Muscle layer of duodenum (tissue), 2 donors: ENCODE data around the gene SLX4IP.

Experiments used
- H3K27ac ChIP-seq: one replicate; pipeline ENCODE4 v1.7.0; 2013; ENCODE audit warnings: mild to moderate bottlenecking, low read length
- H3K27me3 ChIP-seq: one replicate; pipeline ENCODE4 v1.7.0; 2013; ENCODE audit warnings: low read depth, mild to moderate bottlenecking, control low read depth, low read length
- H3K36me3 ChIP-seq, 2 donors: one replicate each; pipeline ENCODE4 v1.7.0; 2013; ENCODE audit warnings: low read length in 2 of 2, control low read depth in 1 of 2, mild to moderate bottlenecking in 1 of 2; ENCODE audit not compliant: insufficient read depth in 2 of 2, control insufficient read depth in 1 of 2
- H3K4me1 ChIP-seq, 2 donors: one replicate each; pipeline ENCODE4 v1.7.0; 2013; ENCODE audit warnings: low read length in 2 of 2, mild to moderate bottlenecking in 2 of 2, control low read depth in 1 of 2, moderate library complexity in 1 of 2; ENCODE audit not compliant: insufficient read depth in 2 of 2, control insufficient read depth in 1 of 2
- H3K4me3 ChIP-seq, 2 donors: one replicate each; pipeline ENCODE4 v1.7.0; 2013; ENCODE audit warnings: low read length in 2 of 2, low read depth in 1 of 2, mild to moderate bottlenecking in 1 of 2
- H3K9me3 ChIP-seq, 2 donors: one replicate each; pipeline ENCODE4 v1.7.0; 2013; ENCODE audit warnings: low read length in 2 of 2, control low read depth in 1 of 2, mild to moderate bottlenecking in 1 of 2; ENCODE audit not compliant: control insufficient read depth in 1 of 2
- donor health status: healthy.

Gene SLX4IP

GRCh38 chr20:10658051-10658823 is 223.1 kb downstream of the SLX4IP start:
- Histone ChIP-seq H3K4me1 (peaks cover 24 to 33% of the 10 kb centered on the region in 2 donors), H3K27me3 (no peaks in the 10 kb centered on the region), H3K4me3 (no peak overlapping the region), H3K9me3 (no peaks in the 10 kb centered on the region), H3K36me3 (peaks cover 17 to 41% of the 10 kb centered on the region in 2 donors), H3K27ac (no peak overlapping the region)

GRCh38 chr20:10658876-10659632 is 223.9 kb downstream of the SLX4IP start:
- H3K27me3 ChIP-seq, result no peaks in the 10 kb centered on the region
- H3K36me3 ChIP-seq, result peaks cover 17 to 46% of the 10 kb centered on the region in 2 donors
- no peak overlapping the region for H3K27ac ChIP-seq
- H3K9me3 ChIP-seq, result no peaks in the 10 kb centered on the region
- no peak overlapping the region for H3K4me3 ChIP-seq
- peaks cover 20 to 29% of the 10 kb centered on the region in 2 donors for H3K4me1 ChIP-seq

- Histone ChIP-seq H3K4me1 (peaks cover 16 to 20% of the 10 kb centered on the region in 2 donors), H3K36me3 (peaks cover 17 to 47% of the 10 kb centered on the region in 2 donors)
Observed at GRCh38 chr20:10659651-10660601, 224.8 kb downstream of the SLX4IP start.

GRCh38 chr20:10660661-10661060 is 225.6 kb downstream of the SLX4IP start:
- Histone ChIP-seq H3K4me1 (peaks cover 10 to 21% of the 10 kb centered on the region in 2 donors), H3K27ac (peak overlapping the region; percentile 3), H3K9me3 (no peaks in the 10 kb centered on the region), H3K36me3 (peaks cover 17 to 40% of the 10 kb centered on the region in 2 donors), H3K4me3 (no peak overlapping the region), H3K27me3 (no peaks in the 10 kb centered on the region)

More at GRCh38 chr20:10659651-10660601, 224.8 kb downstream of the SLX4IP start:
- H3K4me3 ChIP-seq, result no peak overlapping the region
- no peak overlapping the region for H3K27ac ChIP-seq
- H3K27me3 ChIP-seq, result no peaks in the 10 kb centered on the region
- no peaks in the 10 kb centered on the region for H3K9me3 ChIP-seq

- H3K27me3 ChIP-seq, result no peaks in the 10 kb centered on the region
- H3K27ac ChIP-seq, result peak overlapping the region; percentile 3
- peaks cover 10 to 27% of the 10 kb centered on the region in 2 donors for H3K4me1 ChIP-seq
- H3K9me3 ChIP-seq, result no peaks in the 10 kb centered on the region
- no peak overlapping the region for H3K4me3 ChIP-seq
- peaks cover 15 to 36% of the 10 kb centered on the region in 2 donors for H3K36me3 ChIP-seq
Observed at GRCh38 chr20:10661261-10661660, 226.2 kb downstream of the SLX4IP start.

GRCh38 chr20:10662151-10662550 is 227.0 kb downstream of the SLX4IP start:
- H3K36me3 ChIP-seq, result peaks cover 15 to 36% of the 10 kb centered on the region in 2 donors
- H3K4me1 ChIP-seq, result peaks cover 10 to 31% of the 10 kb centered on the region in 2 donors
- H3K9me3 ChIP-seq, result no peaks in the 10 kb centered on the region
- H3K27me3 ChIP-seq, result no peaks in the 10 kb centered on the region
- no peak overlapping the region for H3K27ac ChIP-seq
- no peak overlapping the region for H3K4me3 ChIP-seq

- Histone ChIP-seq H3K9me3 (no peaks in the 10 kb centered on the region), H3K4me3 (no peak overlapping the region), H3K36me3 (peaks cover 22 to 35% of the 10 kb centered on the region in 2 donors), H3K4me1 (peaks cover 10 to 32% of the 10 kb centered on the region in 2 donors), H3K27ac (no peak overlapping the region), H3K27me3 (no peaks in the 10 kb centered on the region)
Observed at GRCh38 chr20:10662661-10663458, 227.8 kb downstream of the SLX4IP start.

GRCh38 chr20:10663756-10664155 is 228.7 kb downstream of the SLX4IP start:
- Histone ChIP-seq H3K4me1 (peaks cover 10 to 31% of the 10 kb centered on the region in 2 donors), H3K36me3 (peaks cover 26 to 35% of the 10 kb centered on the region in 2 donors), H3K27ac (no peak overlapping the region), H3K4me3 (no peak overlapping the region), H3K9me3 (no peaks in the 10 kb centered on the region), H3K27me3 (no peaks in the 10 kb centered on the region)

GRCh38 chr20:10665027-10665561 is 230.0 kb downstream of the SLX4IP start:
- no peak overlapping the region for H3K27ac ChIP-seq
- peaks cover 28 to 37% of the 10 kb centered on the region in 2 donors for H3K36me3 ChIP-seq
- peaks cover 10 to 34% of the 10 kb centered on the region in 2 donors for H3K4me1 ChIP-seq
- H3K27me3 ChIP-seq, result no peaks in the 10 kb centered on the region
- no peaks in the 10 kb centered on the region for H3K9me3 ChIP-seq
- H3K4me3 ChIP-seq, result no peak overlapping the region

- peaks cover 28 to 30% of the 10 kb centered on the region in 2 donors for H3K36me3 ChIP-seq
- peaks cover 10 to 28% of the 10 kb centered on the region in 2 donors for H3K4me1 ChIP-seq
- H3K4me3 ChIP-seq, result no peak overlapping the region
- no peaks in the 10 kb centered on the region for H3K9me3 ChIP-seq
- peak overlapping the region; percentile 6 for H3K27ac ChIP-seq
- no peaks in the 10 kb centered on the region for H3K27me3 ChIP-seq
Observed at GRCh38 chr20:10665791-10666190, 230.7 kb downstream of the SLX4IP start.
